Hepatic stellate cell (primary cell): ENCODE data around the gene TNIP3.
"Not testable (repeated sequence)": the region's sequence is repeated elsewhere in the genome, so short reads cannot be mapped to it uniquely, and the experiment has no call there.

Source experiments
- DNase-seq: peaks from one replicate; pipeline ENCODE4 v3.0.0; 2011; ENCODE audit warnings: low spot score

TNIP3 gene

DNA sequence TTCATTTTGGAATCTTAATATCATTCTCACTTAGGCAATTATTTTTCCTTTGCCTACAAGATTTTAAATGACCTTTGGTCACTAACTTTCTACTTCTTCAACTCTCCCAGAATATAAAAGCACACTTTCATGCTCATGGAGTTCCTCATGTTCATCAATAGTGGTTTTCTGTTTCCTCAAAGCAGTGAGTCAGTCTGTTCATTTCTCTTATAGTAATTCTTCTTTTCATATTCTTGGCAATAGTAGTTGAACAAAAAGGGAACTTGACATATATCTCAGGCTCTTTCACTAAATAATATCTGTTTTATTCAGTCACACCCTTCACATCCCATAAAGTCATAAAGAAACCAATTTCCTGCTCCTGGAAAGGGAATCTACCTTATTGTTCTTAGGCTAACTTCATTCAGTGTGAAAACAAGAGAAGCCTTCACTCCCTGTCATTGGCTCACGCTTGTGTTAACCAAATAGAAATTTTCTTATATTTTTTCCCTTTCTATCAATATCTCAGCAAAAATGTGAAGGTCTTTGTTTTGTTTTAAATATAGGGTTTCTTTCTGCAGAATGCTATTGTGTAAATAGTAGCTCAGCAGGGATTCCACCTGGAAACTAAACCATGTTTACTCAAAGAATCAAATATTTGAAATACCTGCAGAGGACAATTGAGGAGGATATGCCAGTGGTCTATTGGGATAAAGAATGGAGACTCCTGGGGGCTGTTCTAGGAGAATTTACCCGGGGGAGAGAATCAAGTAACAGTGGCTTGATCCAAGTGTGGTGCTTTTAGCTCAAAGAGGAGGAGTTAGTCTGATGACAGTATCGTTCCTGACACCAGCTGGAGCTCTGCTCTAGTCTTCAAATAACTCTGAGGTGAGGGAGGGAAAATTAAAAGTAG is 13.4 kb upstream of the TNIP3 start:
- no peak for DNase-seq

- no peak for DNase-seq
Measured at GRCh38 chr4:121176082-121176934, 12.2 kb upstream of the TNIP3 start.

DNA sequence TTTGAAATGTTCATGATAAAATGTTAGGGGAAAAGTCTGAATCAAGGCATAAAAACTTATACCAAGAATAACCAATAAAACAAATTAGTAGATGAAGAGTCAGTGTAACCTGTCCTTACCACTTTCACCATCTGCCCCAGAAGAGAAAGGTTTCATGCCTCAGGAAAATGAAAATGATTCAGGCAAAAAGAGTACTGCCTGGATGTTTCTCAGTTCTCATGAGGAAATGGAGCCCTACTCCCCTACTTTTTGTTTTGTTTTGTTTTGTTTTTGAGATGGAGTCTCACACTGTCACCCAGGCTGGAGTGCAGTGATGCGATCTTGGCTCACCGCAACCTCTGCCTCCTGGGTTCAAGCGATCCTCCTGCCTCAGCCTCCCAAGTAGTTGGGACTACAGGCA is 7.4 kb upstream of the TNIP3 start:
- not testable (repeated sequence) for DNase-seq

DNA sequence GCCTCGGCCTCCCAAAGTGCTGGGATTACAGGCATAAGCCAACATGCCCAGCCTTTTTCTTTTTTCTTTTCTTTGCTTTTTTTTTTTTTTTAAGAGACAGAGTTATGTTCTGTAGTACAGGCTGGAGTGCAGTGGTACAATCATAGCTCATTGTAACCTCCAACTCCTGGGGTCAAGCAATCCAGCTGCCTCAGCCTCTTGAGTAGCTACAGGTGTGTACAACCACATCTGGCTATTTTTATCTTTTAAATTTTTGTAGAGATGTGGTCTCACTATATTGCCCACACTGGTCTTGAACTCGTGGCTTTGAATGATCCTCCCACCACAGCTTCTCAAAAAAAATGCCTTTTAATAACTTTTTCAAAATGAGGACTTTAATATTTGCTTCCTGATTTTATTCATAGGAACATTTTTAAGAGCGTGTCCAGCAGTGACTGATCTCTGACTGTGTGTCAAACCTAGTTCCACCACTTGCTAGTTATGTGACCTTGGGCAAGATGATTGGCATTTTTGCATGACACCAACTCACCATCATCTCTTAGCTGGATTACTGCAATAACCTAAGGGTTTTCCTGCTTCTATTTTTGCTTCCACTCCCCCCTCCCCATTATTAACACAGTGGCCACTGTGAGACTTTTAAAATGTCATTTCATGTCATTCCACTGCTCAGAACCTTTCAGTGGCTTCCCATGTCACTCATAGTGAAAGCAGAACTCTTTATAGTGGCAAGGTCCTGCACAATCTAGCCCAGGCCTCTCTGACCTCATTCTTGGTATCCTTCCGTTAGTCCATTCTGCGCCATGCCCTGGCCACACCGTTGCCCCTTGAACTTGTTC is 4.5 kb upstream of the TNIP3 start:
- no peak for DNase-seq

GRCh38 chr4:121166976-121167375 is 2.9 kb upstream of the TNIP3 start:
- DNase-seq, result no peak

DNA sequence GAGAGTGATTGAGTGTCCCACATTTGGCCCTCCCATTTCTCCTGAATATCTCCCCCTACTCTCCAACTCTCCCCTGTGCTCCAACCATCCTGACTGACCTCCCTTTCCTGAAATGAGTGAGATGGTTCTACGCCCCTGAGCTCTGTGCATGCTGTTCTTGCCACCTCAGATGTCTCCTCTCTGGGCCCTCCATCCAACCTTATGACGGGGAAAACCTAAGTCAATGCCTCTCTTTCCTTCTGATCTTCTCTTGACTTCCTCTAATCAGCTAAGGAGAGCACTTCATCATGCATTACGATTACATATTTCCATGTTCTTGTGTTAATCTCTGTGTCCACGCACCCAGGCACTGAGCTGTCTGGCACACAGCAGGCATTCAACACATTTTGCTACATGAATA is 1.1 kb upstream of the TNIP3 start:
- no peak for DNase-seq

- peak; percentile 6 for DNase-seq
Measured at GRCh38 chr4:121156822-121157769, 7.0 kb downstream of the TNIP3 start.

DNA sequence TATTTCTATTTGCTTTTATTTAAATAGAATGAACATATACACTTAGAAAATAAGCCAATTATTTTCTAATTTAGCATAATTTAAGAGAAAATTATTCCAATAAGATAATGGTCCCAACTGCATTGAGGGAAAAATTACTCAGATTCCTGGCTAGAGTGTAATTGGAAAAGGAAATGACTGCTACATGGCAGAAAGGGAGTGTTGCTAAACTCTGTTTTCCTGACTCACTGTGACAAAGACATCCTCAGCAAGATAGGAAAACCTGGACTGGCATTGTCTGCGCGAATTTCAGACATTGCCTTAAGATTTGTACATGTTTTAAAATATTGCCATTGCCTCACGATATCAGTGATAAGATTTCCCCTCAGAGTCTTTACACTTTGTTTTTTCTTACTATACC is 8.2 kb downstream of the TNIP3 start:
- peak; percentile 52 for DNase-seq

DNA sequence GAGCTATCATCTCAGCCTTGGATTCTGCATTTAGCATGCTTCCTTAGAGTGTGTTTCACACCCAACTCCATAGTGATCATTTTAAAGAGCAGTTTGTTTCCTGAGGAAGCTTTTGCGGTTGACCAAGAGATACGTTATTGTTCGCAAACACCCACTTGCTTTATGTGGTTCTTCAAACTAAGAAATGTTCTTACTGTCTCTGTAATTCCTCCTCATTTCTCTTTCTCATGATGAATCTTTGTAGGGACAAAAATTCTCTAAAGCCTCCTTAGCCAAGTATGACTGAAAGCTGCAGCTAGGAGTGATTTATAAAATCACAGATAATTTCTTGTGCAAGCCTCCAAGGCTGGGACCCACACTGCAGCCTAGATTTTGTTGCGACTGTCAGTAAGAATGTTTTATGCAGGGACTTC is 10.0 kb downstream of the TNIP3 start:
- DNase-seq, result no peak

DNA sequence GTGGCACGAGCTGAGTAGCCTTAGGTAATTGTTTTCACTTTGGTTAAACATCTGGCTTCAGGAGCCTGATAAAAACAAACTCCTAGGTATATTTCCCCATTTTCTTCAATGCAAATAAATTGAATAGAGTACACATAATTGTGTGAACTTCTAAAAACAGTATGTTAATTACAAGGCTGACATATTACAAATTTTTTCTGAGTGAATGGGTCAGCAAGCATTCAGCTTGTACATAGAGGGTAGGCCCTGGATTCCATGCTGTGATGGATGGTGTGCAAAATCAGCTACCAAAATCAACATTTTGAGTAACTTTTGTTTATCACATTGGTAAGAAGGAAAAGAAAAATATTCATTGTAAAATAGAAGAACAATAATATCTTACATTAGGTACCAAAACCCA is 12.2 kb downstream of the TNIP3 start:
- DNase-seq, result no peak

GRCh38 chr4:121150486-121150885 is 13.6 kb downstream of the TNIP3 start:
- no peak for DNase-seq

GRCh38 chr4:121150003-121150402 is 14.1 kb downstream of the TNIP3 start:
- no peak for DNase-seq

DNA sequence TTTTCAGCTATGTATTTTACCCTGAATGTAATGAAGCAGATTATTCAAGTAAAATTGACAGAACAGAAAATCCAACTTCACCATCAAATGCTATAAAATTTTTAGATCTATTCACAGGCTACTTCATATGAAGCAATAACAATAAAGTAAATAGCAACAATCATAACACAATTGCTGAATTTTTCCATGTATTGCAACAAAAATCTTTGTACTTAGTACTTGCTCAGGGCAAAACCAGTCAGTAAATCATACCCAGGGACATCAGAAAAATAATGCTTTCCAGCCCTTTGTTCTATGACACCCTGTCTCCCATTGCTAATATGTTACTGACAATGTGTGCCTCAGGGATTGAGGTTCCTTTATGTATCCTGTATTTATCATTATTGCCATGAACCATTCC is 15.5 kb downstream of the TNIP3 start:
- DNase-seq, result no peak

DNA sequence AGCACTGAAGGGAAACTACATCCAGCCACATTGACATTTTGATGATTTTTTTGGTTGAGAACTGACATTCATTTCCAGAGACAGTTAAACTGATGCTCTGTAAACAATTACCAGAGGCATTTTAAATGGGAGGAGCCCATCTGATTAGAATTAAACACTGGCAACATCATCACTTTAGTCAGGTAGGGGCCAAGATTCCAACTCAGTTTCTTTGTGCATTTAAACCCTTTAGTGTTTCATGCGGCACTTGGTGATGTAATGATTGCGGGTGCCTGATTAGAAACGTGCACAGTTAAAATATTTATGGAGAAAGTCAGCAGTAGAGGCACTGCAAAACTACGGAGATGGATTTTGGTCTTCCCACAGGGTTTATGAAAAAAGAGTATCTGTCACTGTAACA is 16.1 kb downstream of the TNIP3 start:
- DNase-seq, result no peak

DNA sequence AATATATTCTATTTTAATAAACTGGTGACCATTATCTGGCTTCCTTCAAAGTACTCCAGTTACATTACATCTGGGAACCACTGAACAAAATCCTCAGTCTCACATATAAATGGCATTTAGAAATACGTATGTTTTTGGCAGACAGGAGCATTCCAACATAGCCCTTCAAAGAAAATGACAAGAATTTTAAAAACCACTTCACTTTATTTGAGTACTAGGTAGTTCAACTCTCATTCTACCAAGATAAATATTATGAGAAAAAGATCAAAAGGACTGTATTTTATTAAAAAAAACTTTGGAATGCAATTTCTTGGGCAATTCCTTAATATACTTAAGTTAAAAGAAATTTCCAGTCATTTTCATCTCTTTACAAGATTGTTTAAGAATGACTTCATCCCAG is 17.6 kb downstream of the TNIP3 start:
- no peak for DNase-seq

- DNase-seq, result no peak
Measured at GRCh38 chr4:121145430-121145829, 18.7 kb downstream of the TNIP3 start.

DNA sequence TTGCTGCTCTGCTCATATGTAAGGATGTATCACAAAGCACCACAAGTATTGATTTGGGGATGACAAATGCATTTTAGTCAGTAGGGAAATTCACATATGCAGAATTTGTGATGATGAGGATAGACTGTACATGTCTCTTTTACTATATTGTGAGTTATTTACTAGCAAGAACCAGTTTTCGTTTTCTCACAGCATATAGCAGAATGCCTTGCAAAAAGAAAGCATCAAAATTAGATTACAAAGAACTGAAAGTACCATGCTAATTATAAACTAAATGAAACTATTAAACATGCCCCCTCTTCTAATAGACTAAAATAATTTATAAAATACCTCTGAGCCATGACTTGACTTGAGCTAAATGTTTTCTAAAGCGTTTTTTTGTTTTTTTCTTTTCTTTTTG is 20.1 kb downstream of the TNIP3 start:
- no peak for DNase-seq

- no peak for DNase-seq
Measured at GRCh38 chr4:121143131-121143530, 21.0 kb downstream of the TNIP3 start.

GRCh38 chr4:121140716-121141460 is 23.2 kb downstream of the TNIP3 start:
- DNase-seq, result peak; percentile 8

- no peak for DNase-seq
Measured at GRCh38 chr4:121139533-121140222, 24.4 kb downstream of the TNIP3 start.
